A673 (cell line): ENCODE results near the gene RABGAP1L. TPM values are rescaled to one million over a fixed set of nuclear protein-coding genes. Genes with fewer than 3 reads are reported as not detected.

Experiments used
- BruUV-seq: library from RNA; stranded (reverse); fragments of 400-500 nt; replicated peaks from 2 replicates; lab custom pipeline; 2021; lab: Mats Ljungman, UMichigan
- CTCF ChIA-PET: fragments of 300-600 bp; sonication (Branson Sonifier 250); formaldehyde crosslinking; loops from one replicate; lab custom pipeline; 2022; ENCODE audit warnings: antibody characterized with exemption; lab: Charles Lee
- POLR2A ChIA-PET: fragments of 300-600 bp; sonication (Branson Sonifier 250); formaldehyde crosslinking; loops from one replicate; lab custom pipeline; 2022; ENCODE audit warnings: antibody characterized with exemption; ENCODE audit not compliant: low non-redundant PET; lab: Charles Lee
- DNase-seq: peaks from one replicate; pipeline ENCODE4 v3.0.0-alpha.2; 2015; ENCODE audit warnings: low spot score
- H3K27ac ChIP-seq: fragments of 200-600 bp; sonication (generic); 2 replicates; pipeline ENCODE4 v1.5.1; 2016; ENCODE audit warnings: mixed run types, low read depth, mild to moderate bottlenecking, mixed read lengths, antibody characterized with exemption, low read length; ENCODE audit not compliant: poor library complexity, severe bottlenecking
- H3K27me3 ChIP-seq: fragments of 200-600 bp; sonication (generic); replicated peaks from 2 replicates; pipeline ENCODE4 v1.6.1; 2017; ENCODE audit warnings: mixed run types, low read depth, mild to moderate bottlenecking, mixed read lengths, antibody characterized with exemption, low read length; ENCODE audit not compliant: insufficient read depth, poor library complexity
- H3K36me3 ChIP-seq: fragments of 200-600 bp; sonication (generic); 2 replicates; pipeline ENCODE4 v1.6.1; 2016; ENCODE audit warnings: mixed run types, mild to moderate bottlenecking, mixed read lengths, antibody characterized with exemption, low read length; ENCODE audit not compliant: insufficient read depth, poor library complexity, severe bottlenecking
- H3K4me1 ChIP-seq: fragments of 200-600 bp; sonication (generic); 2 replicates; pipeline ENCODE4 v1.6.1; 2017; ENCODE audit warnings: mixed run types, mild to moderate bottlenecking, mixed read lengths, antibody characterized with exemption, low read length; ENCODE audit not compliant: insufficient read depth, poor library complexity, severe bottlenecking
- H3K4me3 ChIP-seq: fragments of 200-600 bp; sonication (generic); 2 replicates; pipeline ENCODE4 v1.5.1; 2016; ENCODE audit warnings: low read depth, mixed run types, mild to moderate bottlenecking, mixed read lengths, low read length; ENCODE audit not compliant: poor library complexity, severe bottlenecking
- H3K9me3 ChIP-seq: fragments of 200-600 bp; sonication (generic); 2 replicates; pipeline ENCODE4 v1.6.1; 2016; ENCODE audit warnings: mixed run types, low read depth, mild to moderate bottlenecking, mixed read lengths, antibody characterized with exemption, low read length; ENCODE audit not compliant: poor library complexity, severe bottlenecking
- EZH2 ChIP-seq: fragments of 200-600 bp; sonication (generic); IDR thresholded peaks from 2 replicates; pipeline ENCODE4 v1.6.1; 2017; ENCODE audit warnings: borderline replicate concordance, low read depth, mild to moderate bottlenecking, mixed read lengths, antibody characterized with exemption, low read length; ENCODE audit not compliant: poor library complexity, severe bottlenecking
- intact Hi-C: fragments of 100-400 bp; cut with micrococcal nuclease; formaldehyde crosslinking; loops from one replicate; pipeline ENCODE4 v1.10.0; 2022; ENCODE audit not compliant: unreplicated experiment
- total RNA-seq: library from RNA; stranded (reverse); gene quantifications from 2 replicates; pipeline ENCODE4 v1.2.3, GENCODE V29; 2021
- TF ChIP-seq, protein P1 (sequence below): fragments of 300-800, 200-600 bp; sonication (generic); conservative IDR thresholded peaks from 2 replicates; pipeline ENCODE4 v1.5.1; 2017; ENCODE audit warnings: low read depth, mild to moderate bottlenecking, antibody characterized with exemption, low read length, moderate library complexity, mixed read lengths

The RABGAP1L gene
- total RNA-seq, 1 experiment from 2014 or later, result 19.3 TPM

- H3K27me3 ChIP-seq, result no peaks in the 10 kb centered on the region
- no peaks in the 10 kb centered on the region for H3K9me3 ChIP-seq
- CTCF ChIA-PET, result interaction anchor here (0.5 kb wide), 1 partner anchor 50 kb away, joined by 9 read pairs; no protein-coding TSS in a partner anchor
- BruUV-seq, result no TSS peak
- no peak overlapping the region for H3K27ac ChIP-seq
- no peaks in the 10 kb centered on the region for H3K36me3 ChIP-seq
- TF ChIP-seq, protein P1, sequence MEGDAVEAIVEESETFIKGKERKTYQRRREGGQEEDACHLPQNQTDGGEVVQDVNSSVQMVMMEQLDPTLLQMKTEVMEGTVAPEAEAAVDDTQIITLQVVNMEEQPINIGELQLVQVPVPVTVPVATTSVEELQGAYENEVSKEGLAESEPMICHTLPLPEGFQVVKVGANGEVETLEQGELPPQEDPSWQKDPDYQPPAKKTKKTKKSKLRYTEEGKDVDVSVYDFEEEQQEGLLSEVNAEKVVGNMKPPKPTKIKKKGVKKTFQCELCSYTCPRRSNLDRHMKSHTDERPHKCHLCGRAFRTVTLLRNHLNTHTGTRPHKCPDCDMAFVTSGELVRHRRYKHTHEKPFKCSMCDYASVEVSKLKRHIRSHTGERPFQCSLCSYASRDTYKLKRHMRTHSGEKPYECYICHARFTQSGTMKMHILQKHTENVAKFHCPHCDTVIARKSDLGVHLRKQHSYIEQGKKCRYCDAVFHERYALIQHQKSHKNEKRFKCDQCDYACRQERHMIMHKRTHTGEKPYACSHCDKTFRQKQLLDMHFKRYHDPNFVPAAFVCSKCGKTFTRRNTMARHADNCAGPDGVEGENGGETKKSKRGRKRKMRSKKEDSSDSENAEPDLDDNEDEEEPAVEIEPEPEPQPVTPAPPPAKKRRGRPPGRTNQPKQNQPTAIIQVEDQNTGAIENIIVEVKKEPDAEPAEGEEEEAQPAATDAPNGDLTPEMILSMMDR, result no peak
- TF ChIP-seq EZH2, result no peak
- H3K4me1 ChIP-seq, result no peaks in the 10 kb centered on the region
- intact Hi-C loops, result no loop called here
- POLR2A ChIA-PET, result no interaction called here
- DNase-seq, result no peak
- H3K4me3 ChIP-seq, result no peak overlapping the region
Observed at GRCh38 chr1:175035865-175036264, 876.5 kb downstream of the RABGAP1L start.

DNA sequence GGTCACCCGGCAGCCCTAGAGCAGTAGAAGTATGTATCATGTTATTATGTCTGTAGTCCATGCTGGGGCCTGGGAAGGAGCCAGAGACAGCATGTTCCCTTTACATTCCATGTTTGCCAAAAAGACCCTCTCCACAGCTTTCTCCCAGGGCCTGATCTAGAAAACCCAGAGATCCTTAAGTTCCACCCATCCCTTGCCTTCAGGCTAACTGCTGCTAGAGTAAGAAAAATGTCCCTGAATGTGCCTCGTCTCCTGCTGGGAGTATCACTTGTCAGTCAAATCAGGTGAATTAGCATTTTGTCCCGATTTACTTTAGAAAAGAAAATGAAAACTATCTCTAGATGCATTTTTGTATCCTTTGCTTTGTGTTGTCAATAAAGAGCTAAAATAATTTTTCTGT lies 877.2 kb downstream of the RABGAP1L start:
- no peak overlapping the region for H3K27ac ChIP-seq
- no peak for TF ChIP-seq EZH2
- TF ChIP-seq, protein P1, result no peak
- no peaks in the 10 kb centered on the region for H3K27me3 ChIP-seq
- POLR2A ChIA-PET, result no interaction called here
- H3K36me3 ChIP-seq, result no peaks in the 10 kb centered on the region
- H3K4me1 ChIP-seq, result no peaks in the 10 kb centered on the region
- CTCF ChIA-PET, result no interaction called here
- no peaks in the 10 kb centered on the region for H3K9me3 ChIP-seq
- BruUV-seq, result no TSS peak
- no peak for DNase-seq
- no peak overlapping the region for H3K4me3 ChIP-seq
- intact Hi-C loops, result no loop called here

GRCh38 chr1:175037416-175037815 lies 878.1 kb downstream of the RABGAP1L start:
- no peak overlapping the region for H3K4me3 ChIP-seq
- intact Hi-C loops, result no loop called here
- ChIA-PET CTCF (no interaction called here), POLR2A (no interaction called here)
- no TSS peak for BruUV-seq
- H3K27me3 ChIP-seq, result no peaks in the 10 kb centered on the region
- no peak overlapping the region for H3K27ac ChIP-seq
- no peak for DNase-seq
- H3K36me3 ChIP-seq, result no peaks in the 10 kb centered on the region
- H3K4me1 ChIP-seq, result no peaks in the 10 kb centered on the region
- no peaks in the 10 kb centered on the region for H3K9me3 ChIP-seq
- TF ChIP-seq EZH2, result no peak
- TF ChIP-seq, protein P1, result no peak
